HL-60/S4 treated with phorbol 12-myristate 13-acetate at 8.2 ng/mL for 4 days and 3 days (cell line): ENCODE measurements around the gene RNF41.
"Not testable (repeated sequence)": the region's sequence is repeated elsewhere in the genome, so short reads cannot be mapped to it uniquely, and the experiment has no call there.

ENCODE experiments used
- in situ Hi-C: fragments of 300-500 bp; cut with MboI; formaldehyde crosslinking; loops from 2 replicates; pipeline ENCODE4 v1.15.0; 2022; ENCODE audit warnings: low sequenced_read_pairs

Gene RNF41

DNA sequence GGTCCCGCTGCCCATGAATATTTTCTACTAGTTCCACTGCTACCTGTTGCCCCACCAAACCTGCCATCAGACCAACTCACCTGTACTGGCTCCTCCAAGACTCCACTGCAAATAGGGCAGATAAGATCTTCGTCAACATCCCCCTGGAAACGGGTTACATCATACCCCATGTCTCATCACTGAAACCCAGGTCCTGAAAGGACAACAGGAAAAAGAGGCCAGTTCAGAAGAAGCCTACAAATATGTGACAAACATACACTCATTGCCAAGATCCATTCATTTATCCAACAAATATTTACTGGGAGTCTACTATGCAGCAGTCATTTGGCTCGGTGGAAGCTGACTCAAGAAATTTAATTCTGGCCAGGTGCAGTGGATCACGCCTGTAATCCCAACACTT is 7.8 kb downstream of the RNF41 start:
- in situ Hi-C loops, result no loop called here

DNA sequence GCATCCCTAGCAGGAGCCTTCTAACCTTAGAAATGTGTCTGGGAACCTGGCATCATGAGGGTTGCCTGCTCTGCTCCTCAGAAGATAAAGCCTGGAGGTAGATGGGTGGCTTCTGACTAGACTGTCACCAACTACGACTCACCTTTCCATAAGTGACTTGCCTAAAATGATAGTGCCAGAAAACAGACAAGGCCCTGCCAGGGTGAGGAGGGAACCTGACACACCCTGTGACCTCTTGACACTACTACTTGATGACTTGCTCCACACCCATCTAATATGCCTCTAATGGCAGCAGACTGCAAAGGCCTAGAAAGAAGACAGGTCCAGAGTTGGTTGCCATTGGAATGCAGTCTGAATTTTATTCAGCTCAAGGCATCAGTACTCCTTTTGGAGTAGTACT is 9.4 kb downstream of the RNF41 start:
- in situ Hi-C loops, result no loop called here

DNA sequence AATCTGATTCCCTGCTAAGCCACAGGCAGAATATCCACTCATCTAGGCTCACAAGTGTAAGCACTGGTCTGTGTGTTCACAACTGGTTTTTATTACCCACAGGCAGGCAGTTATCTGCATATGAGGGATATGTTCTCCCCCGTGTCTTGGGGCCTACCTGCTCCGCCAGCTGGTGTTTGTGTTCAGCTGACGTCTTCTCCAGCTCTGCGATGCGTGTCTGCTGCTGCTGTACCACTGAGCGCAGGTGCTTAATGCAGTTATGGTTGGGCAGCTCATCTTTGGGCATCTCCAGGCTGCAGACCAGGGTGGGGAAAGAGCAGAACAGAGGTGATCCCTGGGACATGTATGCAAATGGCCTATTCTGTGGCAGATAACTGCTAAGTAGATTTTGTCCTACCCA is 13.7 kb downstream of the RNF41 start:
- in situ Hi-C loops, result no loop called here

- in situ Hi-C loops, result no loop called here
These were observed 15.1 kb downstream of the RNF41 start for GRCh38 chr12:56206452-56207166.

GRCh38 chr12:56205445-56205844 is 16.3 kb downstream of the RNF41 start:
- in situ Hi-C loops, result no loop called here

DNA sequence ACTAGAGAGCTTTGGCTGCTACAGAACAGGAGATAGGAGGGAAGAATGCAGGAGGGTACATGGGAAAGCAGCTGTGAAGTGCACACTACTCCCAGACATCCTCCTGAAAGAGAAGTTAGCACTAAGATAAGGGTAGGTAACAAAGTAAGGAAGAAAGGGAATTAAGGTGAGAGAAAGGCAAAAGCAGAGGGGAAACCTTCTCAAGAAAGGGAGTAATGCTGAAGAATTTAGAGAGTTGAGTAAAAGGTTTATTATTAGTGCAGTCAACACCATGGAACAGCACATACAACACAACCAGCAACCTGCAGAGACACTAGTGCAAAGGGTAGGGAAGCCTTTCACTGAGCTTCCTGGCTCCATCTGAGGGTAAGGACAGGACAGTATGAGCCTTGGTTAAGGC is 17.4 kb downstream of the RNF41 start:
- in situ Hi-C loops, result no loop called here

- in situ Hi-C loops, result no loop called here
These were observed 18.9 kb downstream of the RNF41 start for GRCh38 chr12:56202838-56203237.

- in situ Hi-C loops, result no loop called here
These were observed 19.4 kb downstream of the RNF41 start for GRCh38 chr12:56202366-56202765.

DNA sequence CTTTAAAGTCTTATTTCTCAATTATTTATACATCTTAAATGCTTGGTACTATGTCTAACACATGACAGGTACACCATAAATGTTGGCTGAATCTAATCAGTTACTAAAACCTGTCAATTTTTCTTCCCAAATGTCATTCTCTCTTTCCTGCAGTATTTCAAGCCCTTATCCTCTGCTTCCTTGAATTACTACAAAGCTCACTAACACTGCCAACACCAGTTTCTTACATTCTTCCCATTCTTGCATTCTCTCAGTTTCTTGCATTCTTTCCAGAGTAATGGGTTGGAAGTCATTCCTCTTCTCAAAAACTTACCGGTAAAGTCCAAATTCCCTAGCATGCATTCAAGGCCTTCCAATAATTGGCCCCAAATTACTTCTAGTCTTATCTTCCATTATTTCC is 22.9 kb downstream of the RNF41 start:
- in situ Hi-C loops, result no loop called here

DNA sequence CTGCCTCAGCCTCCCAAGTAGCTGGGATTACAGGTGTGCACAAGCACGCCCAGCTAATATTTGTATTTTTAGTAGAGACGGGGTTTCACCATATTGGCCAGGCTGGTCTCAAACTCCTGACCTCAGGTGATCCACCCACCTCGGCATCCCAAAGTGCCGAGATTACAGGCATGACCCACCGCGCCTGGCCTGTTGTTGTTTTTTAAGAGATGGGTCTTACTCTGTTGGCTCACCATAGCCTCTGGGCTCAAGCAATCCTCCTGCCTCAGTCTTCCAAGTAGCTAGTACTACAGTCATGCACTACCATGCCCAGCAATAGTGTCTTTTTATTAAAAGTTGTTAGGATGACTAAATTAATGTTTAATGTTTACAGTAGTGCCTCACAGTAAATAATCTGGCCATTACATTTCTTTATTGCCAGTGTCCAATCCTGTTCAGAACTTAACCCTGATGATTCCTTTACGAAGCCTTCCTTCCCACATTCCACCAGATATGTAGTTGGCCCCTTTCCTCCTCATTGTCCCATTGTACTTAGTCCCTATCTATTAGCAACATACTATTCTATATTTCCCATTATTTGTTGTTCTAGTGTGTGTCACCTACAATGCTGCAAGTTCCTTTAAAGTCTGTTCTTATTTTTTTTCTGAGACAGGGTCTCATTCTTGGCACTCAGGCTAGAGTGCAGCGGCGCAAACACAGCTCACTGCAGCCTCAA is 23.6 kb downstream of the RNF41 start:
- in situ Hi-C loops, result no loop called here

- in situ Hi-C loops, result not testable (repeated sequence)
These were observed 24.7 kb downstream of the RNF41 start for GRCh38 chr12:56196818-56197550.

- in situ Hi-C loops, result no loop called here
These were observed 28.6 kb downstream of the RNF41 start for GRCh38 chr12:56193025-56193578.

DNA sequence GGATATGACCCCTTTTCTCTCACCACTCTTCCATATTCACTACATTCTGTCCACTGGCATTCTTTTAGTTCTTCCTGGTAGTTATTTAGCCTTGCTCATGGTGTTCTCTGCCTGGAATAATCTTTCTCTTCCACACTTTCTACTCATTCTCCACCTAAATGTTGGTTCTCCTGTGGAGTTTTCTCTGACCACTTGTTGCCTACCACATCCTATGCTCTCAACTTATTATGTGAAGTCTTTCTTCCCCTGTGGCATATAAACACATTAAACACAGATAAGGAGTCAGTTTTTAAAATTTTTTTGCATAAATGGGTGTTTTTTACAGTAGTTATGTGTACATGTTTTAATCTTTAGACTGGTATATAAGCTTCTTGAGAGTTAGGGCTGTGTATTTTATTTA is 29.1 kb downstream of the RNF41 start:
- in situ Hi-C loops, result no loop called here

- in situ Hi-C loops, result no loop called here
These were observed 31.0 kb downstream of the RNF41 start for GRCh38 chr12:56190695-56191155.

DNA sequence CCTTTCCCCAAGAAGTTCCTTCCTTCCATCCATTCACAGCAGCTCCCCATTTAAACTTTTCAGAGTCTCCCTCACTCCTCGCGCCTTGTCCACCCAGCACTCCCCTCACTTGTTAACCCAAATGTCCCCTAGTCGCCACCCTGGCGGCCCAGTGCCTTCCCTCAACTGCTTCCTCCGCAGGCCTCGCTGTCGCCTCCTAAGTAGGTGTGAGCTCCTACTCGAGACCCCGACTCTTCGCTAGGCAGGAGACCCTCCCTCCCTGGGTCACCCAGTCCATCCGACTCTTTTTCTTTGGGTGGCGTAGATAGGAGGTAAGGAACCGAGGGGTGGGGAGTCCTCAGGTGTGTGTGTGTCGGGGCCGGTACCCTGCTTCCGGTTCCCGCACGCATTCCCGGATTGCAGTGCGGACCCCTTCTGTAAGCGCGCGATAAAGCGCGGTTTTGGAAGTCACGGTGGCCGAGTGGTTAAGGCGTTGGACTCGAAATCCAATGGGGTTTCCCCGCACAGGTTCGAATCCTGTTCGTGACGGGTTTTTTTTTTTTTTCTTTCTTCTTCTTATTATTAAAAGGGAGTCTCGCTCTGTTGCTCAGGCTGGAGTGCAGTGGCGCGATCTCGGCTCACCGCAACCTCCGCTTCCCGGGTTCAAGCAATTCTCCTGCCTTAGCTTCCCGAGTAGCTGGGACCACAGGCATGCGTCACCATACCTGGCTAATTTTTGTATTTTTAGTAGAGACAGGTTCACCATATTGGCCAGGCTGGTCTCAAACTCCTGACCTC is 31.6 kb downstream of the RNF41 start:
- in situ Hi-C loops, result no loop called here

DNA sequence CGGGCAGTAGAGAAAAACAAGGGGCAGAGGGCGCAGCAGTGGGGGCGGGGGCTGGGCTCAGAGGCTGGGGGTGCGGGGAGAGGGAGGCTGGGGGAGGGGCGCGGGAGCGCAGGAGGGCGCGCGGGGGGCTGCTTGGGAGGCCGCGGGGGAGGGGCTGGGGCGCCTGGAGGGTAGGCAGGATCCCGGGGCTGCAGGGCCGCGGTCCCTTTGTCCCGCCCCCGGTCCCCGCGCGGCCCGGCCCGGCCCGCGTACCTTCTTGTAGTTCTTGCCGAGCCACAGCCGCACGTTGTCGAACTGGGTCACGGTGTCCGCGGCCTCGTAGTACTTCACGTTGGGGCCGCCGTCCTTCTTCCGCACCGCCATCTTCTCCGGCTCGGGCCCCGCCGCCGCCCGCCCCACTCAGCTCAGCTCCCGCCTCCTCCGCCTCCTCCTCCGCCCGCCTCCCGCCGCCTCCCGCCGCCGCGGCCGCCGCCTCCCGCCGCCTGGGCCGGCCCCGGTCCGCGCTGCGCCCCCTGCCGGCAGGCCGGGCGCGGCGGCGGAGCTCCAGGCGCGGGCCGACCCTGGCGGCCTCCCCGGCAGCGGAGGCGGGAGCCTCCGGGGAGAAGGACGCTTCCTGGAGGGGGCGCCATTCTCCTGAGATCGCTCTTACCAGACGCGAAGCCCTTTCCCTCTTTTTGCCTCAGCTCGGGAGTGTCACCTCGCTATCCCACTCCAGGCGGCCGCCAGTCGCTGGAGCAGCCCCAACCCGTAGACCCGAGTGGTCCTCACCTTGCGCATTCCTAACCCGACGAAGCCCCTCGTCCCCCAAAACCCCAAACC is 32.4 kb downstream of the RNF41 start, which contains the start of gene SMARCC2:
Gene SMARCC2, minus strand, starts transcription at position 385 of the 819 bp plus-strand sequence. Its CDS starts 22 bp downstream, at position 363.
- in situ Hi-C loops, result no loop called here

- in situ Hi-C loops, result no loop called here
These were observed 33.0 kb downstream of the RNF41 start for GRCh38 chr12:56188778-56189098.

DNA sequence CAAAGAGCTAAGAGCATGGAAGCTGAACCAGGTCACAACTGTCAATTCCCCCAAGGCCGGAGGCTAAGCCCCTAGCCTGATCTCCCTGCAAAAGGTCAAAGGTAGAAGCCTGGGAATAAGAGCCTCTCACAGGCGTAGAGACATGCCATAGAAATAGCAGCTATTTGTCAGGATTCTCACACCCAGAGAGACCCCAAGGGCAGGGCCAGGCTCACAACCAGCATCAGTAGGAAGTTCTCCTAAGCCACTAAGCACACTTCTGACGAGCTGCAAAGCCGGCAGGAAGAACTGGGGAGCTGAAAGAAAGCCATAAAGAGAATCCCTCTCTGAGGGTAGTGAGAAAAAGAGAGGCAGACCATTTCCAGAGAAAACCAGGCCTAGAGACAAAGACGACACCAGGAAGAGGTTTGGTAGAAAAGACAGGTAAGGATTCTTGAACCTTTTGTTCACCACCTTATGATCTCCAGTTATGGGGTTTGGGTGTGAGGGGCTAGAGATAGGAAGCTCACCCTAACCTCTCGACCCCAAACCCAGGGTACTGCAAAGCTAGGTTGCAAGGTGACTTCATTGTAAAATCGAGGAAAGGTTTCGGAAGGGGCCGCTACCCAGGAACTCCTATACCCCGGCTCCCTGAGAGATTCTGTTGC is 33.5 kb downstream of the RNF41 start:
- in situ Hi-C loops, result no loop called here

- in situ Hi-C loops, result no loop called here
These were observed 34.8 kb downstream of the RNF41 start for GRCh38 chr12:56186957-56187356.
